Astrocyte of the hippocampus (primary cell): ENCODE data around the gene PDE6D.
A peak's percentile ranks its signal among the peaks of the same experiment; 100 is the strongest.
"Not testable (repeated sequence)": the region's sequence is repeated elsewhere in the genome, so short reads cannot be mapped to it uniquely, and the experiment has no call there.

ENCODE experiments used
- DNase-seq: peaks from one replicate; pipeline ENCODE4 v3.0.0; 2011; ENCODE audit warnings: low read depth, low spot score

PDE6D gene

DNA sequence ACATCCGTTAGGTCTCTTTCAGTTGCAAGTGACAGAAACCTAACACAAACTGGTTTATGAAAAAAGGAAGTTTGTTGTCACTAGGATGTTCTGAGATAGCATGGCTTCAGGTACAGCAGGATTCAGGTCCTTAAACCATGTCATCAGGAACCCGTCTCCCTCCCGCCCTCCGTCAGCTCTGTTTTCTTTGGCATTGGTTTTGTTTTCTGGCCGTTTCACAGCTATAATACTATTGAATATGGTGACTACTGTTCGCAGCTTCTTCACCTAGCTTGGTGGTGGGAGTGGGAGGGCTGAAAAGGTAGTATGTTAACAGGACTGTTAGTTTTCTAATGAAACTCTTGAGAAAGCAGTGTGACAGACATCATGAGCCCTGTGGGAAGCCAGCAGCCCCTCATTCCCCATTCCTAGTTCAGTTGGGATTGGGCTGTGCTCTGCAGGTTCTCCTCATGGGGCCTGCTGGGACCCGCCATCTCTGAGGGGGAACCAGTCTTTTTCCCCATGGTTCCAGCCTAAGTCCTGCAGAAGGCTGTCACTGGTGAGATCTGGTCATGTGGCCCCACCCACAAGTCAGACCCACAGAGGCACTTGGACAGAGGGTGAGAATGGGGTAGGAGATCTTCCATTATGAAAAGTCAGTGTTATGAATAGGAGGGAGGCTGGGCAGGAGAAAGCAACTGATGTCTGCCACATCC is 60.6 kb downstream of the PDE6D start:
- DNase-seq = no peak

DNA sequence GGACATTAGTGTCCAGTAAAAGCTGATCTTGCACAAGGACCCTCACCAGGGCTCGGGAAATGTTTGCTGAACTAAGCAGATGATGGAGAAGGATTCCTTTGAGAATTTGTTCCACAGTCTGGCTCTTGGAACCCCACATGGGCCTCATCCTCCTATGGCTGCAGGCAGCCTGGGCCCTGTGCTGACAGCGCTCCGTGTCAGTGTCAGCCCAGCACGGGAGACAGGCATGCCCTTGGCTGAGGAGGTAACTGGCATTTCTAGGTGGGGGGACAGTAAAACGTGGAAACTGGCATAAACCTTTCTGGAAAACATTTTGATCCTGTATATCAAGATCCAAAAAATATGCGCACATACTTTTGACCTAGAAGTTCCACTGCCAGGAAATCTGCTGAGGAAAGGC is 62.3 kb downstream of the PDE6D start:
- DNase-seq = no peak

DNA sequence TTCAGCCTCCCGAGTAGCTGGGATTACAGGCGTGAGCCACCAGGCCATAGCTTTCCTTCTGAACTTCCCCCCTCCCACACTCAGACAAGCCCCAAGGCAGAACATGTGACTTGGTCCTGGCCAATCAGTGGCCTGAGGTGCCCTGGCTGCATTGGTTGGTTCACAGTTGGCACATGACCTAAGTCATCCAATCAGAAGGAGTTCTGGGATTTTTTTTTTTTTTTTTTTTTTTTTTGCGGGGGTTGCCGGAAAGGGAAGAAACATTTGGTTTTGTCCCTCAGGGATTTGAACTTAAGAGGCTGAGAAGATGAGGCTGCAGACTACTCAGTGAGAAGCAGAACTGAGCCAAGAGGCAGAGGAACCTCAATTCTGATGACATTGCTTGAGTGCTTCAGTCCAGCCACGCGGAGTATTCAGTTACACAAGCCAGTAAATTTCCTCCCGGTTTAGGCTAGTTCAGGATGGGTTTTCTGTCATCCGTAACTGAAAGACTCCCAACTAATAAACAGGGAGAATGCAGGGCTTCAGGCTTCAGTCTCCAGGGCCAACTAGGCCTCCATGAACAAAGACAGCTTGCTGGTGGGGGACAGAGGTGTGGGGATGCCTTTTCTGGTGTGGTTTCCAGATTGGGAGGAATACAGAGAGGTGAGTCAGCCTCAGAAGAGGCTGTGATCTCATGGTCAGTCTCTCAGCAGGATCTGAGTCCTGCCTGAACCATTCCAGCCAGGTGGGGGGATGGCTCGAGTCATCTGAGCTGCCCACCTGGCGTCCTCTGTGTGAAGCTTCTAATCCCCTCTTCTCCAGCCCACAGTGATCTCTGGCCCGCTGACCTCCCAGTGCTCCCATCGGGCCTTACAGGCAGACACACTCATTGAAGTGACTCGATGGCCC is 63.6 kb downstream of the PDE6D start:
- DNase-seq = peak; percentile 58

DNA sequence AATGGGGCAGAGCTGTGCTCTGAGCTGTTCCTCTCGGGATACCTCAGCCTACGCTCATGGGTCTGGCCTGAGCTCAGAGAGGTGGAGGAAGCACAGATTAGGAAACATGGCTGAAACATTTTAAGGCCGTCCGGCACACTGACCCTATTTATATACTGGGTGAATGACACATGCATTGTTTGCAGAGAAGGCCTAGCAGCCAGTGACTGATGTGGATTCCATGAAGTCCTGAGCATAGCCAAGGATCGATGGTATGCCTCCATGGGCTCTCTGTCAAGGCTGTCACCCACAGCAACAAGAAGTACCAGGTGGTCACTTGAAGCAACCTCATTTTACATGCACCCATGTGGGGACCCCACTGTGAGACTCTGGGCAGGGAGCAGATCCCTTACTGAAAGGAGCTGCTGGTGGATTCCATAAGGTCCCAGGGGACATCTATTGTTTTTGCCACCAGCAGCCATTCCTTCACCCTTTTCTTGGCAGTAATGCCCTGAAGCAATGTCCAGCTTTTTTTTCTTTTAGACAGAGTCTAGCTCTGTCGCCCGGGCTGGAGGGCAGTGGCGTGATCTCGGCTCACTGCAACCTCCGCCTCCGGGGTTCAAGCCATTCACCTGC is 64.3 kb downstream of the PDE6D start:
- DNase-seq = peak; percentile 33

DNA sequence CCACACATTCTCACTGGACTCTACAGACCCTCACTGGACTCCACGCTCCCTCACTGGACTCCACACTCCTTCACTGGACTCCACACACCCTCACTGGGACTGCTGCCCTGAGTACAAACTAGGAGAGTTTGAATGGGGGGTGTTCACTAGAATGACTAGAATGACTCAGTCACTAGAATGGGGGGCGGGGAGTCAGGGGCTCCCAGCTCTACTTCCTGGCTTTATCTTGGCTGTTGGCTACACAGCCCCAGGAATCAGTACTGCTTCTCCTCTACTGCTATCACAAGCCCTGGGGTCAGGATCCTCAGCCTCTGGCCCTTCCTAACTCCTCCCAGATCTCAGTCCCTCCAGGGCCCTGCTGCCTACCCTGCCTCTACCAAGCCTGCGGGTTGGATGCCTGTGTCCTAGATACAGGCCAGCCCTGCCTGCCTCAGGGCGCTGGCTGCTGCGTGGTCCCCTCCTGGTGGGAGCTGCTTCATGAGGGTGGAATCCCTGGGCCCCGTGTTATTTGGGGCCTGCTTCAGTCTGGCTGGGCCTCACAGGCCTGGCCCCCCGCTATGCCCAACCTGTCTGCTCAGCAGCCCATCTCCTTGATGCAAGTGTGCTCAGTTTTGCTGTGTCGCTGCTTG is 65.0 kb downstream of the PDE6D start:
- peak; percentile 36 for DNase-seq

DNA sequence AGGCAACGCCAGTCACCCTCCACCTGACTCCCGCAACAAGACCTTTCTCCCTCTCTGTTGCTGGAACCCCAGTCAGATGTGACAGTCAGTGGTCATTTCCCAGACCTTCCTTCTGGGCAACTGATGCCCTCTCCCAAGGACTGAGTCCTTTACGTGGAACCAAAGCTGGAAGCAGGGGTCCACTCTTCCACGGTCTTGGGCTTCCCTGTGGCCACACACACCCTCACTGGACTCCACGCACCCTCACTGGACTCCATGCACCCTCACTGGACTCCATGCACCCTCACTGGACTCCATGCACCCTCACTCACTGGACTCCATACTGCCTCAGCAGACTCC is 65.6 kb downstream of the PDE6D start:
- DNase-seq = no peak

DNA sequence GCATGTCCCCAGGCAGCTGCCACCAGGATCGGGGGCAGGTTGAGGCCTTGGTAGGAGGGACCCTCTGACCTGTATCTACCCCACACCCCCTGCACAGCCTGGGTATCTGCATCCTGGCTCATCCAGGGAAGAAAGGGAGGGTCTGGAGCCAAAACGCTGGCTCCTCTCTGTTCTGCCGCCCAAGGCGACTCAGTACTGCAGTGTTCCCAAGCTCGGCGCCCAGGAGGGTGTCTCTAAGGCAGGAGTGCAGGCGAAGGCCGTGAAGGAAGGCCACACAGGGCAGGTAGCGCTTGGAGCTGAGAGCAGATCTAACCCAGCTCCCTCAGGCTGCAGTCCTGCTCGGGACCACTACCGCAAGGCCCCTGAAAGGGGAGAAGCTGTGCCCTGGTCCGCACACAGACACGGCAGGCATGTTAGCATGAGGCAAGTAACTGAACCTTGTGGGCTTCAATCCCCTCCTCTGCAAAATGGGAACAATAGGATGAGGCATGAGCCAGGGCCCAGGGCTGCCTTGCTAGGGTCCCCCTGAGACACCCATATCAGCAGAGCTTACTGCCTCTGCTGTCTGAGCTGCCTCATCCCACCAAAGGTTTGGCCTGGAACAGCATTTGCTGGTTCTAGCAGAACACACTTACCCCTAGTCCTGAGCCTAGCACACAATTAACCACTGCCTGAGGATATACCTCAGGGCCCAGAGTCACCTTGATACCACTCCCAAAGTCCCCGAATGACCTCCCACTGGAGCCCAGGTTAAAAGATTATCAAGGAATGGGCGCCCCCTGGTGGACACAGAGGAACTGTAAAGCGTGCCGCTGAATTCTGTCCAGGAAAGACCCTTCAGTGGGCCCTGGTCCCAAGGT is 66.2 kb downstream of the PDE6D start:
- peak; percentile 70 for DNase-seq

DNA sequence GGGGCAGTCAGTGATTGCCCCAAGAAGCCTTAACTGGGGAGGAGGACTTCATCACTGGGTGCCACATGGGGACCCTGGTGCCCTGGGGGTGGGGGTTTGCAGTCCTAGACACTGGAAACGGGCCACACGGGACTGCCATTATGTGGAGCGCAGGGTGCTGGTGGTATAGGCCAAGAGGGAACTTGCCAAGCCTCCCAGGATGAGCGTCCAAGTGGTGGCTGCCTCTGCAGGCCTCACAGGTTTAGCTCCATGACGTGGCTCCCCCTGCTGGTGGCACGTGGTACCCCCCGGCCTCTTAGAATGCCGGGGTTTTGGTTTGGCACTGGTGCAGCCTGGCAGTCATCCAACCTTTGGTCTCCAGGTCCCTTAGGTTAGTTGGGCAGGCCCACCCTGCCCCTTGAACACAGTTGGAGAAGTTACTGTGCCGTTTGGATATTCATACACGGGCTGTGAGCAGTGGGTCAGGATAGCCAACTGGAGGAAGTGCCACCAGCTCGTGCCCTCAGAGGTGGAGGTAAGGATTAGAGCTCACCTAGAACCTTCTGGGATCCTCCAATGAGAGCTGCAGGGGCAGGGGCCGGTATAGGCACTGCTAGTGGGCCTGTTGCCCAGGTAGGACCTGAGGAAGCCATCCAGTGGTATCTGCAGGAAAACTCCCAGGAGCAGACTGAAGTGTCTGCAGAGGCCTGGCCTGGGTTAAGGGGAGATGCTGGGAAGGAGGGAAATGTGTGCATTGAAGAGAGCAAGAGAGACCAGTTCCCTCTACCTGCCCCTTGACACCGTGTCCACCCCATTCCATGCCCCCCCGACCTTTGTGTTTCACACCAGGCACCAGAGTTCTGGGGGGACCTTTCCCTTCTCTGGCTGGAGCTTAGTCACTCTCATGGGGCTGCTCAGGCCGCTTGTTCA is 67.1 kb downstream of the PDE6D start:
- peak; percentile 94 for DNase-seq

DNA sequence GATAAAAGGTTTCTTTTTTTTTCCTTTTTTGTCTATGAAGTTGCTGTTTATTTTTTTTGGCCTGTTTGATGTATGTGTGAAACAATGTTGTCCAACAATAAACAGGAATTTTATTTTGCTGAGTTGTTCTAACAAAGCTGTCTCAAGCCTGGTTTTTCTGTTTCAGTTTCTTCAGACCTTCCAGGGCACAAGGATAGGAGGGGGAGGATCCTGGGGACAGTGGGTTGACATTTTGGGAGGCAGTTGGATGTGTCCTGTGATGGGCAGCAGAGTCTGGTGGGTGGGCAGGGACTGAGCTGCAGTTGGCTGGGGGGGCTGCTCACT is 67.7 kb downstream of the PDE6D start:
- not testable (repeated sequence) for DNase-seq

DNA sequence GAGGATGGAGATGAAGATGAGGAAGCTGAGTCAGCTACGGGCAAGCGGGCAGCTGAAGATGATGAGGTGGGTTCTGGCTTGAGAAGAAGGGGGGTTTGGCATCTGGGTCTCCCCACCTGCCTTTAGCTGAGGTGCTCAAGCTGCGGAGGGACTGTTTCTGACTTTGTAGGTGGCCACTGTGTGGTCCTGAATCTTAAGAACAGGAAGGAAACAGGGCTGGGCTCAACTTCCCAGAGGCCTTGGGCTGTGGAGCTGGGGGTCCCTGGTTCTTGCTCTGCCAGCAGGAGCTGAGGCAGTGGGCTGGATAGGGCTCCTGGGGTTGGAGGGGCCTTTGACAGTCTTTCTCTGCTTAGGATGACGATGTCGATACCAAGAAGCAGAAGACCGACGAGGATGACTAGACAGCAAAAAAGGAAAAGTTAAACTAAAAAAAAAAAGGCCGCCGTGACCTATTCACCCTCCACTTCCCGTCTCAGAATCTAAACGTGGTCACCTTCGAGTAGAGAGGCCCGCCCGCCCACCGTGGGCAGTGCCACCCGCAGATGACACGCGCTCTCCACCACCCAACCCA is 68.5 kb downstream of the PDE6D start:
- DNase-seq = not testable (repeated sequence)

DNA sequence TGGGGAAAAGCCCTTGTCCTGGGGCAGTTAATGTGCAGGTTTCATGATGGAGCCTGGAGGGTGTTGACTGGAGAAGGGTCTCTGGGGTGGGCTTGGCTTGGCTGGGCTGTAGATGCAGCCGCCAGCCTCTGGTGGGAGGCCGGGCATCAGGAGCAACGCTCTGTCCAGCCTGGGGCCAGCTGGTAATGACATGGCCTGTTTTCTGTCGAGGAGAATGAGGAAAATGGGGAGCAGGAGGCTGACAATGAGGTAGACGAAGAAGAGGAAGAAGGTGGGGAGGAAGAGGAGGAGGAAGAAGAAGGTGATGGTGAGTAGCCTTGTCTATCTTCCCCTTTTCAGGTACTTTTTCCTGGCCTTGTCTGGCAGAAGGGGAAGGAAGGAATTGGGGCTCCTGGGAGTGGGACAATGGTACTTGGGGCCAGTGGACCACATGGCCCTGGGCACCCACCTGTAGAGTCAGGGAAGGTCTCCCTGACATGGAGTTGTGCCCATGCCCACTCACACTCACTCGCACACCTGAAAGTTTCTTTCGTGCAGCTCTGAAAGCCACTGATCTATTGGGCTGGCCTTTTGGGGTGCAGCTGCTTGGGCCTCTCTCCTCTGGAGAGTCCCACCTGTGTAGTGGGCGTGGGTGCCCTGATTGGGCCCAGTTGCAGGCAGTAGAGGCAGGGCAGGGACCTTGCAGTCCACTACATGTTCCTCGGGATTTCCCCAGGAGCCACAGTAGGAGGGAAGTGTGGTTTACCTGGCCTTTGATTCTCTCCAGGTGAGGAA is 69.2 kb downstream of the PDE6D start:
- peak; percentile 20 for DNase-seq

DNA sequence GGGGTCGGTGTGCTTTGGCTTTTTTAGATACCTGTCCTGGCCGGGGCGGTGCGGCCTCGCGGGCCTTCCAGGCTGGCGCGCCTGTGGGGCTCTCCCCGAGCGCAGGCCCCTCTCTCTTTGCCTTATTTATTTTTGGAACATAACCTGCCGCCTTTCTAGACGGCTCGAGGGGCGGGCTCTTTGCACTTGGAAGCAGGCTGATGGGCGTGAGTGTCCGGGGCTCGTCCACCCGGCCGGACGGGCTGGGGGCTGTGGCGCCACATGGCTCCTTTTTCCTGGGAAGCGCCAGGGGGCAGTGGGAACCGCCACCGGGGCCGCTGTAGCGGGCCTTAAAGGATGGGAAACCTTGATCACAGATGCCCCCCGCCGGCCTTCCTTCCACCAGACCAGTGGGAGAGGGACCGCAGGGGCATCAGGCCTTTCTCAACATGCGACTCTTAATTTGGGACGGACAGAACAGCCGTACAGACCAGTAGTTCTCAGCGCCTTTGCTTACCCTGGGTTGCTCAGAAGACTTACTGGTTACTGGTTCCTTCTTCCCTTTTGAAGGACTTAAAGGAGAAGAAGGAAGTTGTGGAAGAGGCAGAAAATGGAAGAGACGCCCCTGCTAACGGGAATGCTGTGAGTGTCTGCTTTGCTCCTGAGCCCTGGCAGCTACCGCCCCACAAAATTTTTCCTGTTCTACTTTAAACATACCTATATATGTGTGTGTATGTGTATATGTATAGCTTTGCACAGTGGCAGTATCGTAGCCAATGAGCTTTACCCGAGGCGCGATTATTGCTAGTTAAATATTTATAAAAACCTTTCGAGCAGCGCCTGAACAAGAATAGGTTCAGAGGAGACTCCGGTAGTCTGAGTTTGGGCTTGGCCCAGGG is 70.0 kb downstream of the PDE6D start:
- DNase-seq = peak; percentile 66

DNA sequence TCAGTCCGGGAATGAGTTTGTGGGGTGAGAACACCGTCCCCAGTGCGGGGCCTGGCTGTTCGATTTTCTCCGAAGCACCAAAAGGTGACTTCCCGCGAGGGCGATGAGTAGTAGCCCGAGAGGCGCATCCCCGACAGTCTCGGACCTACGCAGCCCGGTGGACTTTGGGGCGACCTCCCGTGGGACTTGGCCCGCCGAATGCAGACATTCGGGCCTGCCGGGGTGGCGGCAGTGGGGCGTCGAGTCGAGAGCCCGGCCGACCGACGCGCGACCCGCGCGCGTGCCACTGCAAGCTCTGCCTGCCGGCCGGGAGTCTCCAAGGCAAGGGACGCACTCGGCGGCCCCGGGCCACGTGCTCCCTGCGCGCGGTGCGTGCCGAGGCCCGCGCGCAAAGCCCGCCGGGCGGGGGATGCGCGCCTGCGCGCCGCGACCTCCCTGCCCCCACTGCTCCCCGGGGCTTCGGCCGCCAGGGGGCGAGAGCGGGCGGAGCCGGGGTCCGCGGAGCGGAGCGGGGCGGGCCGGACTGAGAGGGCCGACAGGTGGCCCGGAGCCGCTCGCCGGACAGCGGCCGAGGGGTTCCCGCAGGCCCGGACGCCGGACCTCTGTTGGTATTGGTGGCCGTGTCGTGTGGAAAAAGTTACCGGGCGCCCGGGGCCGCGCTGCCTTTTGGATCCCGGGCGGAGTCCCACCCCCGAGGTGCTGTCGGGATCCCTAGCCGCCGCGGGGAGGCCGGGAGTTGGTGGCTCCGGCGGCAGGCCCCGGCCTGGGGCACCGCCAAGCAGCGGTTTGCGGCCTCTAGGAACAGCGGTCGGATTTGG is 70.9 kb downstream of the PDE6D start:
- DNase-seq = peak; percentile 95

DNA sequence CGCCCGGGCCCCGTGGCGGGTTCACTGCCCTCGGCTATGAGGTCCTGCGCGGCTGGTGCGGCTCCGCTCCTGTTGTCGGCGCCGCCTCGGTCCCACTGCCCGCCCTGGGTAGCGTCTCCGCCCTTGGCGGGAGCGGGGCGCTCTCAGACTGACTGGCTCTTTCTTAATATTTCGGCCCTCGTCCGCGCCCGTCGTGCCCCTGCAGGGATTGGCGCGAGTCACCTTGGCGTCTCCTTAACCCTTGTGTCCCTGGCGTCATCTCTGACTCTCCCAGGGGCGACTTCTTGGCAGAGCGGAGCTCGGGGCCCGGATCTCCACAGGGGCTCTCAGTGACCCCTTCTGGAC is 71.5 kb downstream of the PDE6D start:
- no peak for DNase-seq

DNA sequence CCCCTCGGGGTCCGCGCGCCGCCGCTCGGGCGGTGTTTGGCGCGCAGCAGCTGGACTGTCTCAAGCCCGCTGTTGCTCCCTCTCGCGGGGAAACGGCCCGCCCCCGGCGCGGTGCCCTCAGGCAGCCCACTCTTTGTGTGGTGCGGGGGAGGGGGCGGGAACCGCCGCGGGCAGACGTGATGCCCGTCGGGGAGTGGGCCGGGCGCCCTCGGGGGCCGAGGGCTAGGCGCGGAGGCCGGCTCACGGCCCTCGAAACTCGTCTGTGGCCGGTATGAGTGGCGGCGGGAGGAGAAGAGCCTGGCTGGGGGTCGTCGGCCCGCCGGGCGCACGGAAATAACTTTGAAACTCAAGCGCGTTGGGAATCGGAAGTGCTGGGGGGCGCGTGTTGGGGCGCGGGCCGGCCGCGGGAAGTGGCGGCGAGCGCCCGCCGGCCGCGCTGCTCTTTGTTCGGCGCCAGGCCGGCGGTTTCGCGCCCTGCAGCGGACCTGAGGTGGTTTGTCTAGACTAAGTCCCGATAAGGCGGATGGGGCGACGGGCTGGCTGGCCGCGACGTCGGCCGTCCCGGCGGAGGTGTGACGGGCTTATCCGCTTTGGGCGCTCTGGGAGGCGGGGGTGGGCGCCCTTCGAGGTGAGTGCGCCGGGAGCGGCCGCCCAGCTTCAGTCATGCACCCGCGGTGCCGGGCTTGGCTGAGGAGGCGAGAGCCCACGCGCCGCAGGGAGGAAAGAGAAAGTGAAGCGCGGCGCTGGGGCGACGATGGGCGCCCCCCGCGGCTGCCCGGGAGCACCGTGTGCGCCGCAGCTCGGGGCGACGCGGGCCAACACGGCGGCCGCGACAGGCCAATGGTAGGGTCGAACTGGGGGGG is 72.1 kb downstream of the PDE6D start:
- DNase-seq = peak; percentile 76

DNA sequence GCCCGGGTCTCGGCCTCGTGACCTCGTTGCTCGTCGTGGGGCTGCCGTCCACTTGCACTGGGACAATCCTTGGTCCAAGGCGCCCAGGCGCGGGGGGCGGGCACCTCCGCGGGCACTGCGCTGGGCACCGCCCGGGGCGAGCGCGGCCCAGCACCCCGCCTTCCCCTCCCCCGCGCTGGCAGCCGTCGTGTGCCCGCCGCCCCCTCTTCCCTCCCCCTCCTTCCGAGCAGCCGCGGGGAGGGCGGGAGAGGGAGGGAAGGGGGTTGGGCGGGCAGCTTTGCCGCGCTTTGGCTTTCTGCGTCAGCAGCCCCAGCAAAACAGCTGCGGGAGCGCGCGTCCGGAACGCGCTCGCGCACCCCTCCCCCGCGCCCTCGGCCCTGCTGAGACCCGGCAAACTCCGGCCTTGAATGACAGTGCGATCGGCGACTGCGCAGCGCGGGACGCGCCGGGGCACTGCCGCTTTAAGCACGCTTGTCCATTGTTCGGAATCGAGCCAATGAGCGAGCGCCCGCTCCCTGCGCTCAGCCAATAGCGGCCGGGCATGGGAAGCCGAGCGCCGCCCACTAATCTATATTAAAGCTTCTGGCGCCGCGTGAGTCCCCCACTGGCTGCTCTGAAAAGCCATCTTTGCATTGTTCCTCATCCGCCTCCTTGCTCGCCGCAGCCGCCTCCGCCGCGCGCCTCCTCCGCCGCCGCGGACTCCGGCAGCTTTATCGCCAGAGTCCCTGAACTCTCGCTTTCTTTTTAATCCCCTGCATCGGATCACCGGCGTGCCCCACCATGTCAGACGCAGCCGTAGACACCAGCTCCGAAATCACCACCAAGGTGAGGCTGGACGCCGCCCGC is 72.9 kb downstream of the PDE6D start, which contains the start of gene PTMA:
PTMA (plus strand) TSS at position 599 of the 846 bp plus-strand sequence; CDS start at position 781, 182 bp downstream.
- DNase-seq = peak; percentile 100
